ENCODE data around the gene COPZ2.
A peak's percentile ranks its signal among the peaks of the same experiment; 100 is the strongest.
"Not testable (repeated sequence)": the region's sequence is repeated elsewhere in the genome, so short reads cannot be mapped to it uniquely, and the experiment has no call there.

The COPZ2 gene

GRCh38 chr17:48003417-48004151 lies 34.0 kb downstream of the COPZ2 start:
- DNase-seq: no peak

- DNase-seq: no peak
Observed at GRCh38 chr17:48002916-48003416, 34.6 kb downstream of the COPZ2 start.

GRCh38 chr17:48002266-48002915 lies 35.2 kb downstream of the COPZ2 start:
- DNase-seq: peak; percentile 87

- not testable (repeated sequence) for DNase-seq
Observed at GRCh38 chr17:48001657-48002056, 35.9 kb downstream of the COPZ2 start.

GRCh38 chr17:48001197-48001596 lies 36.4 kb downstream of the COPZ2 start:
- no peak for DNase-seq

GRCh38 chr17:47999582-47999981 lies 38.0 kb downstream of the COPZ2 start:
- no peak for DNase-seq

- no peak for DNase-seq
Observed at GRCh38 chr17:47998044-47998443, 39.6 kb downstream of the COPZ2 start.

- DNase-seq: no peak
Observed at GRCh38 chr17:47997586-47997985, 40.0 kb downstream of the COPZ2 start.

GRCh38 chr17:47996201-47996600 lies 41.4 kb downstream of the COPZ2 start:
- no peak for DNase-seq

- no peak for DNase-seq
Observed at GRCh38 chr17:47995241-47995935, 42.2 kb downstream of the COPZ2 start.

- DNase-seq: no peak
Observed at GRCh38 chr17:47994724-47995123, 42.9 kb downstream of the COPZ2 start.

- DNase-seq: no peak
Observed at GRCh38 chr17:47993964-47994363, 43.6 kb downstream of the COPZ2 start.

GRCh38 chr17:47993031-47993564 lies 44.5 kb downstream of the COPZ2 start:
- no peak for DNase-seq

- no peak for DNase-seq
Observed at GRCh38 chr17:47992216-47992615, 45.4 kb downstream of the COPZ2 start.

- no peak for DNase-seq
Observed at GRCh38 chr17:47990962-47991731, 46.5 kb downstream of the COPZ2 start.

- no peak for DNase-seq
Observed at GRCh38 chr17:47989700-47990099, 47.9 kb downstream of the COPZ2 start.

- DNase-seq: no peak
Observed at GRCh38 chr17:47989159-47989558, 48.4 kb downstream of the COPZ2 start.

GRCh38 chr17:47988445-47988844 lies 49.2 kb downstream of the COPZ2 start:
- not testable (repeated sequence) for DNase-seq

- no peak for DNase-seq
Observed at GRCh38 chr17:47987240-47987835, 50.3 kb downstream of the COPZ2 start.

GRCh38 chr17:47986520-47986919 lies 51.1 kb downstream of the COPZ2 start:
- no peak for DNase-seq

GRCh38 chr17:47983492-47984223 lies 53.9 kb downstream of the COPZ2 start:
- DNase-seq: no peak

Data from hematopoietic multipotent progenitor cell treated with erythropoietin and hydrocortisone succinate and interleukin-3 and kit ligand, for 4 days (in vitro differentiated cells).